K562 (cell line): ENCODE measurements around the gene ASCC3. TPM values are rescaled to one million over a fixed set of nuclear protein-coding genes. Genes with fewer than 3 reads are reported as not detected.

ENCODE experiments used
- ATAC-seq: fragments of 200-7000 bp; cut with Tn5 transposase; 3 replicates; pipeline ENCODE4 v1.9.1; 2020; ENCODE audit warnings: moderate library complexity
- BruUV-seq: library from RNA; stranded (reverse); fragments of 400-500 nt; replicated peaks from 2 replicates; lab custom pipeline; 2021; lab: Mats Ljungman, UMichigan
- CTCF ChIA-PET: fragments of 300-600 bp; formaldehyde crosslinking; extraction: SDS; loops from one replicate; lab custom pipeline; 2021; ENCODE audit warnings: low intra/inter-chr PET ratio; lab: Yijun Ruan, JAX
- POLR2A ChIA-PET: fragments of 300-600, 350-650 bp; sonication (Branson Sonifier 250); formaldehyde crosslinking; extraction: SDS; loops from one replicate; lab custom pipeline; 2021; ENCODE audit warnings: antibody characterized with exemption, inconsistent platforms; lab: Yijun Ruan, JAX
- DNase-seq, 4 experiments: peaks; one replicate each; pipeline versions ENCODE4 v3.0.0 to v3.0.0-alpha.2; 2011 to 2018; ENCODE audit warnings: low spot score in 3 of 4, mixed read lengths in 3 of 4; ENCODE audit errors: extremely low read depth in 1 of 4
- FAIRE-seq: peaks from 2 replicates; lab custom pipeline; 2011; peaks lifted over from hg19 to GRCh38; lab: Jason Lieb, UNC
- H2AFZ ChIP-seq: 2 replicates; pipeline ENCODE4 v1.6.0; 2011; ENCODE audit warnings: low read depth, low read length, control low read depth, inconsistent platforms
- H3K27ac ChIP-seq: fragments of 200-600 bp; 3 replicates; pipeline ENCODE4 v1.8.0; 2011; ENCODE audit warnings: low read depth, mild to moderate bottlenecking, control low read depth, inconsistent platforms, low read length, moderate library complexity, mixed read lengths; ENCODE audit errors: extremely low read depth
- H3K27me3 ChIP-seq, 2 experiments: fragments of 300-600 bp in 1 of 2; 2 replicates in 1 of 2; 3 replicates in 1 of 2; pipeline versions ENCODE4 v1.6.0 to v1.8.0; 2011; ENCODE audit warnings: inconsistent platforms in 2 of 2, low read length in 2 of 2, mild to moderate bottlenecking in 1 of 2, mixed read lengths in 1 of 2, moderate library complexity in 1 of 2; ENCODE audit not compliant: control insufficient read depth in 2 of 2, insufficient read depth in 2 of 2
- H3K36me3 ChIP-seq: fragments of 300-600 bp; 3 replicates; pipeline ENCODE4 v1.8.0; 2011; ENCODE audit warnings: mild to moderate bottlenecking, low read length, inconsistent platforms; ENCODE audit not compliant: control insufficient read depth, insufficient read depth
- H3K4me1 ChIP-seq, 2 experiments: fragments of 200-600 bp in 1 of 2; replicated peaks in 1 of 2; 2 replicates in 1 of 2; 3 replicates in 1 of 2; pipeline versions ENCODE4 v1.5.1 to v1.8.0; 2011; ENCODE audit warnings: inconsistent platforms in 2 of 2, low read length in 2 of 2, mild to moderate bottlenecking in 1 of 2, mixed read lengths in 1 of 2, moderate library complexity in 1 of 2; ENCODE audit not compliant: control insufficient read depth in 2 of 2, insufficient read depth in 2 of 2
- H3K4me2 ChIP-seq: 2 replicates; pipeline ENCODE4 v1.6.1; 2011; ENCODE audit warnings: low read length, control low read depth, inconsistent platforms, mixed read lengths; ENCODE audit not compliant: insufficient read depth
- H3K4me3 ChIP-seq: fragments of 200-600 bp; sonication (generic), shearing (Covaris generic); 2 replicates; pipeline ENCODE4 v1.5.1; 2016; ENCODE audit warnings: control low read depth, inconsistent platforms
- H3K79me2 ChIP-seq: fragments of 200-600 bp; 3 replicates; pipeline ENCODE4 v1.8.0; 2011; ENCODE audit warnings: low read length, inconsistent platforms; ENCODE audit not compliant: control insufficient read depth, insufficient read depth
- H3K9ac ChIP-seq, 2 experiments: 2 replicates each; pipeline versions ENCODE4 v1.6.0 to v1.6.1; 2011; ENCODE audit warnings: low read depth in 2 of 2, low read length in 2 of 2, control low read depth in 1 of 2, inconsistent platforms in 1 of 2, mild to moderate bottlenecking in 1 of 2, mixed read lengths in 1 of 2; ENCODE audit not compliant: insufficient read depth in 1 of 2
- H3K9me1 ChIP-seq: one replicate; pipeline ENCODE4 v1.6.0; 2011; ENCODE audit warnings: inconsistent platforms, mild to moderate bottlenecking, low read length, moderate library complexity; ENCODE audit not compliant: control insufficient read depth, insufficient read depth
- H3K9me3 ChIP-seq: replicated peaks from 2 replicates; pipeline ENCODE4 v1.5.1; 2011; ENCODE audit warnings: low read depth, low read length, inconsistent platforms; ENCODE audit not compliant: control insufficient read depth, insufficient read depth
- H4K20me1 ChIP-seq: replicated peaks from 2 replicates; pipeline ENCODE4 v1.6.1; 2011; ENCODE audit warnings: low read length, inconsistent platforms, mixed read lengths; ENCODE audit not compliant: control insufficient read depth, insufficient read depth
- HNRNPK ChIP-seq: fragments of 200-400 bp; formaldehyde crosslinking; IDR thresholded peaks from one replicate; pipeline ENCODE4 v1.6.1; 2018; ENCODE audit warnings: mild to moderate bottlenecking, low read depth, low read length; ENCODE audit not compliant: poor library complexity, severe bottlenecking
- KAT8 ChIP-seq: fragments of 450-650 bp; IDR thresholded peaks from 2 replicates; pipeline ENCODE4 v1.6.1; 2016; ENCODE audit warnings: low read depth, mild to moderate bottlenecking
- MTA1 ChIP-seq: fragments of 450-650 bp; IDR thresholded peaks from 2 replicates; pipeline ENCODE4 v1.6.1; 2017; ENCODE audit warnings: borderline replicate concordance
- NFIX ChIP-seq: fragments of 250-450 bp; sonication (Bioruptor Pico); IDR thresholded peaks from 2 replicates; pipeline ENCODE4 v1.4.0; 2020; ENCODE audit warnings: low read depth, mild to moderate bottlenecking, moderate library complexity
- NR3C1 ChIP-seq: sonication (generic); formaldehyde crosslinking; IDR thresholded peaks from 2 replicates; pipeline ENCODE4 v1.8.1; 2022; ENCODE audit warnings: missing genetic modification reagents
- RFX5 ChIP-seq: IDR thresholded peaks from 2 replicates; pipeline ENCODE4 v1.6.1; 2011; ENCODE audit warnings: low read depth, mild to moderate bottlenecking, improper control_type of control experiment, low read length
- WGBS: fragments of 100-300 bp; shearing (Covaris generic); methylation state at CpG from one replicate; pipeline ENCODE4 v1.1.6; 2016; ENCODE audit warnings: low coverage, mixed read lengths; ENCODE audit not compliant: insufficient coverage; ENCODE audit errors: missing lambda C conversion rate; 5-methylcytosine and 5-hydroxymethylcytosine counted together
- in situ Hi-C: fragments of 300-500 bp; cut with MboI; formaldehyde crosslinking; loops from 4 replicates; pipeline ENCODE4 v1.15.0; 2018; ENCODE audit warnings: inconsistent platforms, mixed read lengths
- intact Hi-C: fragments of 100-400 bp; cut with micrococcal nuclease; formaldehyde crosslinking; loops from 2 replicates; pipeline ENCODE4 v1.14.2; 2022
- polyA plus RNA-seq, 8 experiments: library from polyadenylated mRNA; depleted of rRNA in 4 of 8; stranded (reverse) in 5 of 8; unstranded in 3 of 8; fragments of >200 nt; fragmentation: Nextera tagmentation in 2 of 8; fragmentation: Illumina TruSeq in 1 of 8; extraction: Ambion mirVana in 2 of 8; extraction: Trizol in 1 of 8; gene quantifications; 2 replicates each; pipeline versions ENCODE4 v1.2.1 to v1.2.3, GENCODE V29; 2011 to 2014; ENCODE audit warnings: inconsistent platforms in 1 of 8, missing spikeins in 1 of 8
- total RNA-seq, 7 experiments: library from RNA; depleted of rRNA in 6 of 7; stranded (reverse); fragments of >200 nt in 6 of 7; fragmentation: Illumina TruSeq in 2 of 7; extraction: Trizol in 2 of 7; gene quantifications; 2 replicates each; pipeline versions ENCODE4 v1.2.1 to v1.2.3, GENCODE V29; 2011 to 2021; ENCODE audit warnings: low replicate concordance in 1 of 7
- TF ChIP-seq, protein P1 (sequence below): fragments of 250-450 bp; sonication (Bioruptor Pico); IDR thresholded peaks from 2 replicates; pipeline ENCODE4 v1.8.0; 2021; ENCODE audit warnings: moderate library complexity, mild to moderate bottlenecking, inconsistent platforms
- TF ChIP-seq, protein P2 (sequence below): fragments of 250-450 bp; sonication (Bioruptor Pico); IDR thresholded peaks from 2 replicates; pipeline ENCODE4 v1.5.0; 2022; ENCODE audit warnings: mild to moderate bottlenecking

The ASCC3 gene
- total and polyA plus RNA-seq, 9 of the 15 experiments (the other 6 are each of a cell fraction or from before 2014, with no cell fraction given), result 16.1 to 56.1 (median 33.9) TPM

GRCh38 chr6:100774681-100775080 is 106.4 kb downstream of the ASCC3 start:
- H3K36me3 ChIP-seq, result no peaks in the 10 kb centered on the region
- no peaks in the 10 kb centered on the region for H3K79me2 ChIP-seq
- H3K9ac ChIP-seq, result no peak overlapping the region
- no TSS peak for BruUV-seq
- no peaks in the 10 kb centered on the region for H4K20me1 ChIP-seq
- no peak overlapping the region for H2AFZ ChIP-seq
- no peak overlapping the region for H3K4me2 ChIP-seq
- no peak for ATAC-seq
- H3K4me1 ChIP-seq, result no peaks in the 10 kb centered on the region
- no peaks in the 10 kb centered on the region for H3K9me1 ChIP-seq
- POLR2A ChIA-PET, result no interaction called here
- intact Hi-C loops (no loop called here), in situ Hi-C loops (no loop called here)
- no peak for DNase-seq
- CTCF ChIA-PET, result no interaction called here
- TF ChIP-seq RFX5, result no peak
- no peak for TF ChIP-seq HNRNPK
- no peak for TF ChIP-seq KAT8
- no peak for TF ChIP-seq NR3C1 (CRISPR knock-in tag)
- TF ChIP-seq NFIX (CRISPR knock-in tag), result no peak
- TF ChIP-seq, protein P1, sequence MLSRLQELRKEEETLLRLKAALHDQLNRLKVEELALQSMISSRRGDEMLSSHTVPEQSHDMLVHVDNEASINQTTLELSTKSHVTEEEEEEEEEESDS, result no peak
- no peak for TF ChIP-seq MTA1
- TF ChIP-seq, protein P2, sequence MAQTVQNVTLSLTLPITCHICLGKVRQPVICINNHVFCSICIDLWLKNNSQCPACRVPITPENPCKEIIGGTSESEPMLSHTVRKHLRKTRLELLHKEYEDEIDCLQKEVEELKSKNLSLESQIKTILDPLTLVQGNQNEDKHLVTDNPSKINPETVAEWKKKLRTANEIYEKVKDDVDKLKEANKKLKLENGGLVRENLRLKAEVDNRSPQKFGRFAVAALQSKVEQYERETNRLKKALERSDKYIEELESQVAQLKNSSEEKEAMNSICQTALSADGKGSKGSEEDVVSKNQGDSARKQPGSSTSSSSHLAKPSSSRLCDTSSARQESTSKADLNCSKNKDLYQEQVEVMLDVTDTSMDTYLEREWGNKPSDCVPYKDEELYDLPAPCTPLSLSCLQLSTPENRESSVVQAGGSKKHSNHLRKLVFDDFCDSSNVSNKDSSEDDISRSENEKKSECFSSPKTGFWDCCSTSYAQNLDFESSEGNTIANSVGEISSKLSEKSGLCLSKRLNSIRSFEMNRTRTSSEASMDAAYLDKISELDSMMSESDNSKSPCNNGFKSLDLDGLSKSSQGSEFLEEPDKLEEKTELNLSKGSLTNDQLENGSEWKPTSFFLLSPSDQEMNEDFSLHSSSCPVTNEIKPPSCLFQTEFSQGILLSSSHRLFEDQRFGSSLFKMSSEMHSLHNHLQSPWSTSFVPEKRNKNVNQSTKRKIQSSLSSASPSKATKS, result no peak
- H3K27ac ChIP-seq, result no peak overlapping the region
- H3K27me3 ChIP-seq, result no peaks in the 10 kb centered on the region
- no peak overlapping the region for H3K4me3 ChIP-seq
- no peak for FAIRE-seq
- 0% methylated on average over 1 of the region's 1 CpG for WGBS
- no peaks in the 10 kb centered on the region for H3K9me3 ChIP-seq
